ENCODE data around the gene EXOSC2.

Gene EXOSC2

DNA sequence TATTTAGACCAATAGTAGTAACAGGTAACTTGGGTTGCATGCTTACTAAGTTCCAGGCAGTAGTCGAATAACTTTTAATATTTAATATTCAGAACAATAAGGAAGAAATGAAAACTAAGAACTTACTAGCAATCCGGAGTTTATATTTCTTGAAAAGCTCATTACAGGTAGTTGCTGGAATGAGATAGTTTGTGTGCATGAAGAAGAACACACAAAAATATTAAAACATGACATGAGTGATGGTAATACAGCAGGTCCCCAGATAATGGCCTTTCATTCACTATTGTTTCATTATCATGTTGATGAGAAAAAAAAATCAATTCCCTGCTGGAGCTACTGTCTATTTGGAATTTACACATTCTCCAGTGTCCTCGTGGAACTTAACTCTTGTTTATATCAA, 44.7 kb downstream of the EXOSC2 start:
- DNase-seq (ENCODE audit: low spot score), result no peak

DNA sequence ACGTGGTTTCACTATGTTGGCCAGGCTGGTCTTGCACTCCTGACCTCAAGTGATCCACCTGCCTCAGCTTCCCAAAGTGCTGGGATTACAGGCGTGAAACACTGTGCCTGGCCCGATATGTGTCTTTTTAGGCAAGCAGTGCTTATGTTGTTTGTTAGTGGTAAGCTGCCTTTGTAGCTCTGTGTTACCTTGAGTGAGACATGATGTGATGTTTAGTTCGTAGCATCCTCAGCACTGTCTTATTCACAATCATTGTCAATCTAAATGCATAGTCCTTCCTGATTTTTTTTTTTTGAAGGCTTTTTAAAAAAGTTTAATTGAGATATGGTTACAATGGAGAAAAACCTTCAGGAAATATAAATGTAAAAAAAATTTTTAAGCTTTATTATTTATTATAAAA, 45.5 kb downstream of the EXOSC2 start:
- no peak for DNase-seq (ENCODE audit: low spot score)

DNA sequence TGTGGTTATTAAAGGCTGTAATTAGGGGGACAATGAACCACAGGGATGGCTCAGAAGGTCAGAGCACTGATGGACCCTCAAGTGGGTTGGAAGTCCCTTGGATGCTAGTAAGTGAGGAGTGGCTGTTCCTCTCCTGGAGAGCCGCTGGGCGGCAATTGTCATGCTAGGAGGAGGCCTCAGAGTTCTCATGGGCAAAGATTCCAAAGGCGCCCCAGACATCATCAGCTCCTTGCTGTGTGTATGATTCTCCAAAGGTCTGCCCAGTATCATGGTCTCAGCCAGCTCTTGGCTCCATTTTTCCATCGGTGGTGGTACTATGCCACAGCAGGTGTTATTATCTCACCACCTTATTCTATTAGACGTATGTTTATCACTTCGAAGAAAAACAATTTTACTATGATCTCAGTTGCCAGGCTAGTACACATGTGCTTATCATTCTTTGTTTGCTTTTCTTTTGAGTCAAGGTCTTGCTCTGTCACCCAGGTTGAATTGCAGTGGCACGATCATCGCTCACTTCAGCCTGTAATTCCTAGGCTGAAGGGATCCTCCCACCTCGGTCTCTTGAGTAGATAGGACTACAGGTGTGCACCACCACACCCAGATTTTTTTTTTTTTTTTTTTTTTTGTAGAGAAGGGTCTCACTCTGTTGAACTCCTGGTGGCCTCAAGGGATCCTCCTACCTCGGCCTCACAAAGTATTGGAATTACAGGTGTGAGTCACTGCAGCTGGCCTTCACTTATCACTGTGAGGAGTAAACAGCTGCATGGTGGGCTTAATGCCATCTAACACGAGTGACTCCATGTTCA, 46.8 kb downstream of the EXOSC2 start:
- no peak for DNase-seq (ENCODE audit: low spot score)

DNA sequence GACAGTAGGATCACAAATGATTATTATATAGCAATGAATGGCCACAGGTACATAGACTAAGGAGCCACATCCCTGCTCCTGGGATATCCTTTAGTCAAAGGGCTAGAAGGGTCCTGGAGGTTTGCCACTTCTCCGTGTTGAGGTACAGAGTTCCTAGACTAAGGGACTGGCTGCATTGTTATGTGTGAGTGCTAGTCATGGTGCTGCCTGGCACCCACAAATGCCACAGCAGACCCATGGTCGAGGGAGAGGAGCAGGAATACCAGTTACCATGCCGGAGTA, 47.4 kb downstream of the EXOSC2 start:
- no peak for DNase-seq (ENCODE audit: low spot score)

DNA sequence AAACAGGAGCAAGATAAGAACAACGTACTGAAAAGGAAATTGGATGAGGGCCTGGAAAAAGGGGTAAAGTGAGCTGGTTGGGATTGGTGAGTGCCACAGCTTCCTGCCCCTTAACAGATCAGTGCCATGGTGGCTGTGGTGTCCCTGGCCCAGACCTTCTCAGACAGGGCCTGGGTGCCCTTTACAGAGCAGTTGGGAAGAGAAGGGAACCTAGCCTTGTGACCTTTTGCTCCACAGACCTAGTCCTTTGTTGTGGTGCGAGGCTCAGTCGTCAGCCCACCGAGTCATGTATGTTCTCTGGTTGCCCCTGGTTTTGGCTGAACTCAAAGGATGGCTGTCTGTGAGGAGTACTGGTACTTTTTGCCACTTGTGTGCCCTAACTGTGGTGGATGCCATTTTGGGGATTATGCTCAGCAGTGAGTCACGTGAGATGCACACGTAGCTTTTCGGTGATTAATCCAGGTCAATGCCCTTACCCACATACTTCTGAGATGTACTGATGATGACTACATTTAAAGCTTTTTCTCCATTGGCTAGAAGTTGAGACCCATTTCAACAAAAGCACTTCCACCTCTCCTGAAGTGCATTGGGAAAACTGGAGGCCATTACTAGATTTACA, 48.4 kb downstream of the EXOSC2 start:
- peak; percentile 50 for DNase-seq (ENCODE audit: low spot score)

DNA sequence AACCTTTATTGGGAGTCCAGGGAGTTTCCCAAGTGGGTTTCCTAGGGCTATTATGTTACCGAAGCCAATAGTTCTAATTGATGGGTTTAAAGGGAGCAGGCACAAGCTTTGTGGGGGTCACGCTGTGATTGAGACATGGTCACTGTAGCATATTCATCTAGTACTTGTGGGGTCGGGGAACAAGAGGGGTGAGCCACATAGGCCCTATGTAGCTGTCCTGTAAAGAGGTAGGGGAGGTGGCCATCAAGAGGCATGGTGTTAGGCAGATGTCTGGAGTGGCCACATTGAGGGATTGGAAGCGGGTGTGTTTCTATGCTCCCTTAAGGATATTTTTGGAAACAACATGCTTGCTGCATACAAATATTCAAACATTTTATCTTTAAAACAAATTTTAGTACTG, 50.1 kb downstream of the EXOSC2 start:
- DNase-seq (ENCODE audit: low spot score), result no peak

DNA sequence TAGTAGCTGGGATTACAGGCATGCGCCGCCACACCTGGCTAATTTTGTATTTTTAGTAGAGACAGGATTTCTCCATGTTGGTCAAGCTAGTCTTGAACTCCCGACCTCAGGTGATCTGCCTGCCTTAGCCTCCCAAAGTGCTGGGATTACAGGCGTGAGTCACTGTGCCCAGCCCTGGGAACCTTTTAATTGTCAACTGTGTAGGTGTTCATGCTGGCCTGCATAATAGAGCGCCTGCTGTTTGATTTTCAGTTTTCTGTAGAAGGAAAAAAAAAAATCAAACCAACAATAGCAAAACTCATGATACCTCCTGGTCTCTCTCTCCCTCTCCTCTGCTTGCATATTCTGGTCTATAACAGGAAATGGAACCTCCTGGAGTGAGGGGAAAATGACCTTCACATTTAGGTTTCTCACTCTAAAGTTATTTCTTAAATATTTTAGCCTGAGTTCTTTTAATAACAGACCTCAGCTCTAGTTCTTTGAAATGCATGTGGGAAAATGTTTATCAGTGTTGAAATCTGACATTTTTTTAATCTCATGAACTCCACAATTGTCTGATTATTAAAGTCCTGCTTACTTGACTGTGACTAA, 51.7 kb downstream of the EXOSC2 start:
- no peak for DNase-seq (ENCODE audit: low spot score)

DNA sequence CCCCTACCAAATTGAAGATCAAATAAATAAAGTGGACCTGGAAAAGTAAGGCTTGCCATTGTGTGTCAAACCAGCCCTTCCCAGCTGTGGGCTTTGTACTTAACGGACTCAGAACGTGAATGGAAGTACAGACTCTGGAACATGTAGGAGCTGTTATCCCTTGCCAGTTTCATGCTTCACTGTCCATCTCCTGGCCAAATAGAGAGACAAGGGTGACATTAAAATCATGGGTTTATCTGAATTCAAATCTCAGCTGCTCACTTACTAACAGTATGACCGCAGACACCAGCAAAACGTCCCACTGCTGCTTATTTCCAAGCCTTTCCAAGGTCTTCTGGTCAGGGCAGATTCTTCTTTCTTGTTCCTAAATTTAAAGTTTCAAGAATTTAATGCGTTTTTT, 52.2 kb downstream of the EXOSC2 start:
- no peak for DNase-seq (ENCODE audit: low spot score)

DNA sequence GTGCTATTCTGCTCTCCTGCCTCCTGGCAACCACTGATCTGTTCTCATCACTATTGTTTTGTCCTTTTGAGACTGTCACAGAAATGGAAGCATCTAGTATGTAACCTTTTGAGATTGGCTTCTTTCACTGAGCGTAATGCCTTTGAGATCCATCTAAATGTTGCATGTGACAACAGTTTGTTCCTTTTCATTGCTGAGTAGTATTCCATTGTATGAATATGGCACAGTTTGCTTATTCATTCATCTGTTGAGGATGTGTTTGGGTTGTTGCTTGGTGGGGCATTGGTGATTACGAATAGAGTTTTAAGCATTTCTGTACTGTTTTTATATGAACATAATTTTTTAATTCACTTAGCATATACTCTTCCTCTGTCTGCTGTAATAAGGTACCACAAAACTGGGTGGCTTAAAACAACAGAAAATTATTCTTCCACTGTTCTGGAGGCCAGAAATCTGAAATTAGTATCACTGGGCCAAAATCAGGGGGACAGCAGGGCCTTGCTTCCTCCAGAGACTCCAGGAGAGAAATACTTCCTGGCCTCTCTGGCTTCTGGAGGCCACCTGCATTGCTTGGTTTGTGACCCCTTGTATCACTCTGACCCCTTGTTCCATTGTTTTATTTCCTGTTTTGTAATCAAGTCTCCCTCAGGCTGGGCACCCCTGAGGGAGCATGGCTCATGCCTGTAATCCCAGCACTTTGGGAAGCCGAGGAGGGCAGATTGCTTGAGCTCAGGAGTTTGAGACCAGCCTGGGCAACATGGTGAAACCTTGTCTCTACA, 53.0 kb downstream of the EXOSC2 start:
- peak; percentile 37 for DNase-seq (ENCODE audit: low spot score)

DNA sequence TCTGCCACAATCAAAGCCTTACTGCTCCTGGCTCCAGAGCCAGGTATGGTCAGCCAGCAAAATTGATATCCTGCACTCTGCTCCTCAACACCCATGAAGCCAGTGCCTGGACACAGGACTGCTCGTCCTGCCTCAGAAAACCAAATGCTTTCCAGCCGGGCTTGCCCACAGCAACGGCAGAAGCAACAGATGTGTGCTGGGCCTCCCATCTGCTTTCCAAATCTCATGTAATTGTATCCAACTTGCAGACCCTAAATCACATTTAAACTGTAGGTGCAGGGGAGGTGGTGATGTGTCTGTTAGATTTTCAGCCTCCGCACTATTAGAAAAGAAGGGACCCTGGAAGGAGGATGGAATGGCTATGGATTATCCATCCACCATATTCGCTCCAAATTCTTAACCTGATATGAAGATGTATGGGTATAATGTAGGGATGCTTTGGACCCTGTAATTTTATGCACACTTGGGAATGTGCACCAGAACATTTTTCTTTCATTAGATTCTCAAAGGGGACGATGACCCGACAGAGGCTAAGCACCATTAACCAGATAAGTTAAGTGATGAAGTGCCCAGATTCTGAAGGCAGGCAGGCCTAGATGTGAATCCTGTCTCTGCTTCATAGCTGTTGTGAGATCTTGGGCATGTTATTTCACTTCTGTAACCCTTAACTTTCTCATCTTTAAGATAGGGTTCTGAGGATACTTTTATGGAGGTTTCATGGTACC, 58.2 kb downstream of the EXOSC2 start:
- no peak for DNase-seq (ENCODE audit: low spot score)

Data from kidney capillary endothelial cell (primary cell).